ENCODE results near the gene TOMM22.

TOMM22 gene

GRCh38 chr22:38716826-38717225 lies 35.1 kb downstream of the TOMM22 start:
- DNase-seq, result no peak

- DNase-seq, result no peak
Observed at GRCh38 chr22:38717244-38717643, 35.5 kb downstream of the TOMM22 start.

- peak; percentile 18 for DNase-seq
Observed at GRCh38 chr22:38718414-38718813, 36.7 kb downstream of the TOMM22 start.

- DNase-seq, result no peak
Observed at GRCh38 chr22:38719196-38719595, 37.4 kb downstream of the TOMM22 start.

GRCh38 chr22:38720350-38720749 lies 38.6 kb downstream of the TOMM22 start:
- DNase-seq, result no peak

- no peak for DNase-seq
Observed at GRCh38 chr22:38721551-38721950, 39.8 kb downstream of the TOMM22 start.

- DNase-seq, result no peak
Observed at GRCh38 chr22:38724176-38724575, 42.4 kb downstream of the TOMM22 start.

GRCh38 chr22:38724926-38725571 lies 43.3 kb downstream of the TOMM22 start:
- DNase-seq, result no peak

GRCh38 chr22:38725900-38726655 lies 44.3 kb downstream of the TOMM22 start:
- no peak for DNase-seq

- no peak for DNase-seq
Observed at GRCh38 chr22:38727123-38727522, 45.4 kb downstream of the TOMM22 start.

GRCh38 chr22:38727530-38728451 lies 46.0 kb downstream of the TOMM22 start:
- DNase-seq, result no peak

- no peak for DNase-seq
Observed at GRCh38 chr22:38728871-38729796, 47.4 kb downstream of the TOMM22 start.

GRCh38 chr22:38729946-38730345 lies 48.2 kb downstream of the TOMM22 start:
- DNase-seq, result no peak

GRCh38 chr22:38730411-38730871 lies 48.7 kb downstream of the TOMM22 start:
- DNase-seq, result no peak

GRCh38 chr22:38731703-38732161 lies 50.0 kb downstream of the TOMM22 start:
- no peak for DNase-seq

- no peak for DNase-seq
Observed at GRCh38 chr22:38732251-38732815, 50.6 kb downstream of the TOMM22 start.

- no peak for DNase-seq
Observed at GRCh38 chr22:38733329-38733723, 51.6 kb downstream of the TOMM22 start.

GRCh38 chr22:38733724-38734381 lies 52.1 kb downstream of the TOMM22 start:
- peak; percentile 66 for DNase-seq

- DNase-seq, result no peak
Observed at GRCh38 chr22:38734421-38735100, 52.8 kb downstream of the TOMM22 start.

Measured in DMS 273 treated with DMSO at 0.1 percent for 48 hours (cell line).